GM12878 (cell line): ENCODE results near the gene TSPAN7. TPM values are rescaled to one million over a fixed set of nuclear protein-coding genes. Genes with fewer than 3 reads are reported as not detected.

Experiments
- ATAC-seq: fragments of 200-7000 bp; cut with Tn5 transposase; 3 replicates; pipeline ENCODE4 v1.9.1; 2020; ENCODE audit warnings: mild to moderate bottlenecking, moderate library complexity
- BruUV-seq: library from RNA; stranded (reverse); fragments of 400-500 nt; replicated peaks from 2 replicates; lab custom pipeline; 2021; lab: Mats Ljungman, UMichigan
- CTCF ChIA-PET: fragments of 300-600 bp; sonication (Branson Sonifier 250); formaldehyde crosslinking; extraction: SDS; loops from one replicate; lab custom pipeline; 2021; ENCODE audit warnings: inconsistent platforms; lab: Yijun Ruan, JAX
- POLR2A ChIA-PET: fragments of 350-600 bp; formaldehyde crosslinking; extraction: SDS; loops from one replicate; lab custom pipeline; 2021; ENCODE audit warnings: inconsistent platforms; lab: Charles Lee
- RAD21 ChIA-PET: fragments of 300-600 bp; sonication (Branson Sonifier 250); formaldehyde crosslinking; loops from one replicate; lab custom pipeline; 2023; ENCODE audit warnings: antibody characterized with exemption; ENCODE audit not compliant: unreplicated experiment; lab: Charles Lee
- SMC1A ChIA-PET: fragments of 300-600 bp; sonication (Branson Sonifier 250); formaldehyde crosslinking; loops from one replicate; lab custom pipeline; 2023; ENCODE audit not compliant: unreplicated experiment, uncharacterized antibody; lab: Charles Lee
- DNase-seq: peaks from one replicate; pipeline ENCODE4 v3.0.0-alpha.2; 2011; ENCODE audit warnings: low read depth, low spot score
- FAIRE-seq: peaks from 3 replicates; lab custom pipeline; 2011; peaks lifted over from hg19 to GRCh38; lab: Jason Lieb, UNC
- H2AFZ ChIP-seq: 2 replicates; pipeline ENCODE4 v1.6.0; 2011; ENCODE audit warnings: low read depth, low read length, control low read depth; ENCODE audit not compliant: control insufficient read depth
- H3K27ac ChIP-seq: 2 replicates; pipeline ENCODE4 v1.5.1; 2011; ENCODE audit warnings: control low read depth; ENCODE audit not compliant: control insufficient read depth, insufficient read depth
- H3K27me3 ChIP-seq, 2 experiments: replicated peaks in 1 of 2; 2 replicates each; pipeline versions ENCODE4 v1.6.0 to v1.6.1; 2011; ENCODE audit warnings: low read length in 1 of 2; ENCODE audit not compliant: control insufficient read depth in 2 of 2, insufficient read depth in 2 of 2
- H3K36me3 ChIP-seq, 2 experiments: 2 replicates each; pipeline ENCODE4 v1.5.1; 2011; ENCODE audit warnings: low read length in 1 of 2; ENCODE audit not compliant: control insufficient read depth in 2 of 2, insufficient read depth in 2 of 2
- H3K4me1 ChIP-seq: 2 replicates; pipeline ENCODE4 v1.6.1; 2011; ENCODE audit warnings: mild to moderate bottlenecking, low read length, moderate library complexity, mixed read lengths; ENCODE audit not compliant: control insufficient read depth, insufficient read depth
- H3K4me2 ChIP-seq: 2 replicates; pipeline ENCODE4 v1.6.0; 2011; ENCODE audit warnings: control low read depth; ENCODE audit not compliant: control insufficient read depth, insufficient read depth
- H3K4me3 ChIP-seq: fragments of 200-600 bp; sonication (generic); 2 replicates; pipeline ENCODE4 v1.5.1; 2016
- H3K79me2 ChIP-seq: 2 replicates; pipeline ENCODE4 v1.6.0; 2011; ENCODE audit warnings: low read length; ENCODE audit not compliant: control insufficient read depth, insufficient read depth
- H3K9ac ChIP-seq: 2 replicates; pipeline ENCODE4 v1.8.0; 2011; ENCODE audit warnings: low read length, control low read depth, mixed read lengths; ENCODE audit not compliant: control insufficient read depth, insufficient read depth
- H3K9me3 ChIP-seq: replicated peaks from 3 replicates; pipeline ENCODE4 v1.5.1; 2011; ENCODE audit warnings: mild to moderate bottlenecking, low read length; ENCODE audit not compliant: control insufficient read depth, insufficient read depth
- H4K20me1 ChIP-seq: 2 replicates; pipeline ENCODE4 v1.6.0; 2011; ENCODE audit not compliant: control insufficient read depth, insufficient read depth
- ATF2 ChIP-seq: IDR thresholded peaks from 2 replicates; pipeline ENCODE4 v1.6.1; 2012; ENCODE audit warnings: low read length, inconsistent platforms
- CHD4 ChIP-seq: fragments of 200-600 bp; sonication (generic); IDR thresholded peaks from 2 replicates; pipeline ENCODE4 v1.6.1; 2016; ENCODE audit warnings: mild to moderate bottlenecking
- CREM ChIP-seq: IDR thresholded peaks from 2 replicates; pipeline ENCODE4 v1.6.1; 2014; ENCODE audit warnings: antibody characterized with exemption, low read depth
- IRF4 ChIP-seq: IDR thresholded peaks from 2 replicates; pipeline ENCODE4 v1.6.1; 2011; ENCODE audit warnings: low read depth, low read length
- MEF2A ChIP-seq: IDR thresholded peaks from 2 replicates; pipeline ENCODE4 v1.6.1; 2011; ENCODE audit warnings: low read depth, mild to moderate bottlenecking, low read length, moderate library complexity; ENCODE audit not compliant: insufficient read depth
- MLLT1 ChIP-seq: fragments of 450-650 bp; IDR thresholded peaks from 2 replicates; pipeline ENCODE4 v1.6.1; 2016; ENCODE audit warnings: mild to moderate bottlenecking
- NRF1 ChIP-seq: conservative IDR thresholded peaks from 2 replicates; pipeline ENCODE4 v1.6.1; 2011; ENCODE audit warnings: mild to moderate bottlenecking, low read depth, low read length, improper control_type of control experiment
- POLR2AphosphoS2 ChIP-seq: IDR thresholded peaks from 2 replicates; pipeline ENCODE4 v1.6.1; 2011; ENCODE audit warnings: low read depth, mild to moderate bottlenecking, low read length, improper control_type of control experiment, moderate library complexity
- SKIL ChIP-seq: fragments of 450-650 bp; IDR thresholded peaks from 2 replicates; pipeline ENCODE4 v1.6.1; 2017; ENCODE audit warnings: mild to moderate bottlenecking, low read depth, inconsistent platforms; ENCODE audit not compliant: poor library complexity, severe bottlenecking
- TARDBP ChIP-seq: IDR thresholded peaks from 2 replicates; pipeline ENCODE4 v1.6.1; 2016; ENCODE audit warnings: borderline replicate concordance
- ZNF687 ChIP-seq: fragments of 450-650 bp; IDR thresholded peaks from 2 replicates; pipeline ENCODE4 v1.6.1; 2017; ENCODE audit warnings: mild to moderate bottlenecking, moderate library complexity
- WGBS: methylation state at CpG from one replicate; pipeline ENCODE4 v1.1.6; 2016; ENCODE audit warnings: low lambda C conversion rate; ENCODE audit not compliant: insufficient replicate concordance, insufficient coverage; ENCODE audit errors: missing lambda C conversion rate; 5-methylcytosine and 5-hydroxymethylcytosine counted together
- in situ Hi-C: fragments of 300-500 bp; cut with MboI; formaldehyde crosslinking; loops from 9 replicates; pipeline ENCODE4 v1.14.3; 2018; ENCODE audit warnings: mixed read lengths
- intact Hi-C: fragments of 100-400 bp; cut with micrococcal nuclease; formaldehyde crosslinking; loops from one replicate; pipeline ENCODE4 v1.14.2; 2022; ENCODE audit not compliant: unreplicated experiment
- polyA plus RNA-seq, 11 experiments: library from polyadenylated mRNA; depleted of rRNA in 4 of 11; unstranded in 6 of 11; stranded (reverse) in 5 of 11; fragments of >200 nt; fragmentation: Nextera tagmentation in 4 of 11; fragmentation: Illumina TruSeq in 1 of 11; extraction: Ambion mirVana in 4 of 11; extraction: Trizol in 1 of 11; gene quantifications; 1 replicate in 1 of 11; 2 replicates in 10 of 11; pipeline versions ENCODE4 v1.2.1 to v1.2.3, GENCODE V29; 2011 to 2016; ENCODE audit warnings: inconsistent platforms in 2 of 11, missing spikeins in 2 of 11, low read depth in 1 of 11
- total RNA-seq, 4 experiments: library from RNA; depleted of rRNA in 3 of 4; stranded (reverse); fragments of >200 nt in 3 of 4; fragmentation: Illumina TruSeq in 1 of 4; extraction: Trizol in 1 of 4; gene quantifications; 2 replicates each; pipeline versions ENCODE4 v1.2.1 to v1.2.3, GENCODE V29; 2013 to 2021

TSPAN7 gene
- total and polyA plus RNA-seq, 10 of the 15 experiments (the other 5 are each of a cell fraction or from before 2014, with no cell fraction given), result 0.04 to 0.77 (median 0.14) TPM; not detected in 4

- Histone ChIP-seq H3K79me2 (no peaks in the 10 kb centered on the region), H3K36me3 (no peaks in the 10 kb centered on the region), H3K27ac (no peak overlapping the region), H3K27me3 (no peaks in the 10 kb centered on the region), H4K20me1 (no peaks in the 10 kb centered on the region), H3K9ac (no peak overlapping the region)
- in situ Hi-C loops, result no loop called here
- ChIA-PET POLR2A (no interaction called here), CTCF (interaction anchor here (1.4 kb wide), 1 partner anchor 12 kb away, joined by 3 read pairs; no protein-coding TSS in a partner anchor)
- FAIRE-seq (no peak), DNase-seq (no peak)
- TF ChIP-seq MLLT1 (no peak), POLR2AphosphoS2 (no peak), CREM (no peak), NRF1 (no peak), MEF2A (no peak), CHD4 (no peak), IRF4 (no peak), SKIL (no peak), TARDBP (no peak), ZNF687 (no peak), ATF2 (no peak)
- TF ChIP-seq, all 136 proteins: peak for 0
- no peak overlapping the region for H3K4me2 ChIP-seq
- ChIA-PET SMC1A (no interaction called here), RAD21 (no interaction called here)
- no peaks in the 10 kb centered on the region for H3K9me3 ChIP-seq
- no peak overlapping the region for H2AFZ ChIP-seq
- no peaks in the 10 kb centered on the region for H3K4me1 ChIP-seq
- ATAC-seq, result no peak
- 17% methylated on average over 4 of the region's 4 CpGs for WGBS
- no TSS peak for BruUV-seq
- no peak overlapping the region for H3K4me3 ChIP-seq
- intact Hi-C loops, result no loop called here
Measured at GRCh38 chrX:38612281-38612680, 50.9 kb downstream of the TSPAN7 start.
